HCT116 (cell line): ENCODE measurements around the gene CLCN5. TPM values are rescaled to one million over a fixed set of nuclear protein-coding genes. Genes with fewer than 3 reads are reported as not detected.

Source experiments
- ATAC-seq: fragments of 200-7000 bp; cut with Tn5 transposase; 2 replicates; pipeline ENCODE4 v1.9.1; 2020; ENCODE audit warnings: mild to moderate bottlenecking, moderate library complexity
- BruUV-seq: library from RNA; stranded (reverse); fragments of 400-500 nt; replicated peaks from 2 replicates; lab custom pipeline; 2021; lab: Mats Ljungman, UMichigan
- CTCF ChIA-PET: fragments of 300-600 bp; sonication (Branson Sonifier 250); formaldehyde crosslinking; loops from one replicate; lab custom pipeline; 2021; ENCODE audit warnings: antibody characterized with exemption; lab: Charles Lee
- POLR2A ChIA-PET: fragments of 300-600, 350-600 bp; sonication (Branson Sonifier 250); formaldehyde crosslinking; loops from one replicate; lab custom pipeline; 2021; ENCODE audit warnings: antibody characterized with exemption; lab: Charles Lee
- RAD21 ChIA-PET, 2 experiments: fragments of 300-600 bp; sonication (Branson Sonifier 250); formaldehyde crosslinking; loops; one replicate each; lab custom pipeline; 2023; ENCODE audit warnings: low total read pairs in 2 of 2; ENCODE audit not compliant: uncharacterized antibody in 2 of 2, unreplicated experiment in 2 of 2, low non-redundant PET in 1 of 2; lab: Charles Lee
- DNase-seq: peaks from one replicate; pipeline ENCODE4 v3.0.0-alpha.2; 2010; ENCODE audit warnings: low read depth, low spot score
- H2AFZ ChIP-seq: fragments of 200-600 bp; shearing (Covaris generic), sonication (generic); 2 replicates; pipeline ENCODE4 v1.6.1; 2017; ENCODE audit warnings: low read depth, mixed run types, mixed read lengths, antibody characterized with exemption, low read length; ENCODE audit not compliant: poor library complexity, severe bottlenecking
- H3K27ac ChIP-seq: 2 replicates; pipeline ENCODE4 v1.5.1; 2012; ENCODE audit warnings: low read depth, low read length
- H3K27me3 ChIP-seq: fragments of 200-600 bp; sonication (generic); 2 replicates; pipeline ENCODE4 v1.6.1; 2016; ENCODE audit warnings: mixed run types, low read length, mixed read lengths; ENCODE audit not compliant: insufficient read depth
- H3K36me3 ChIP-seq, 2 experiments: fragments of 200-500 bp in 1 of 2; fragments of 200-600 bp in 1 of 2; sonication (Bioruptor generic) in 1 of 2; sonication (generic) in 1 of 2; 2 replicates each; pipeline versions ENCODE4 v1.5.1 to v1.6.1; 2014 to 2016; ENCODE audit warnings: low read length in 2 of 2, inconsistent platforms in 1 of 2, mixed read lengths in 1 of 2, mixed run types in 1 of 2; ENCODE audit not compliant: insufficient read depth in 2 of 2, control insufficient read depth in 1 of 2
- H3K4me1 ChIP-seq, 2 experiments: fragments of 200-600 bp in 1 of 2; sonication (generic) in 1 of 2; 2 replicates each; pipeline versions ENCODE4 v1.5.1 to v1.6.1; 2012 to 2017; ENCODE audit warnings: low read length in 2 of 2, inconsistent platforms in 1 of 2, mild to moderate bottlenecking in 1 of 2, mixed read lengths in 1 of 2, mixed run types in 1 of 2, moderate library complexity in 1 of 2; ENCODE audit not compliant: insufficient read depth in 2 of 2, control insufficient read depth in 1 of 2
- H3K4me2 ChIP-seq: fragments of 200-600 bp; sonication (generic); 2 replicates; pipeline ENCODE4 v1.6.1; 2017; ENCODE audit warnings: mixed run types, low read length, mixed read lengths
- H3K4me3 ChIP-seq, 2 experiments: fragments of 200-600 bp in 1 of 2; sonication (generic) in 1 of 2; replicated peaks in 1 of 2; 2 replicates each; pipeline ENCODE4 v1.5.1; 2011 to 2016; ENCODE audit warnings: low read length in 2 of 2, control low read depth in 1 of 2, low read depth in 1 of 2, mild to moderate bottlenecking in 1 of 2, mixed read lengths in 1 of 2, mixed run types in 1 of 2
- H3K79me2 ChIP-seq: fragments of 200-600 bp; sonication (generic); 2 replicates; pipeline ENCODE4 v1.6.1; 2017; ENCODE audit warnings: mild to moderate bottlenecking, mixed run types, low read length, moderate library complexity, mixed read lengths; ENCODE audit not compliant: insufficient read depth
- H3K9ac ChIP-seq: fragments of 200-600 bp; sonication (generic); 2 replicates; pipeline ENCODE4 v1.6.1; 2016; ENCODE audit warnings: low read length, mixed read lengths
- H3K9me2 ChIP-seq: fragments of 200-600 bp; sonication (generic), shearing (Covaris generic); 2 replicates; pipeline ENCODE4 v1.6.1; 2017; ENCODE audit warnings: mixed run types, mild to moderate bottlenecking, moderate library complexity; ENCODE audit not compliant: insufficient read depth
- H3K9me3 ChIP-seq, 2 experiments: fragments of 200-500 bp in 1 of 2; fragments of 200-600 bp in 1 of 2; sonication (Bioruptor generic) in 1 of 2; sonication (generic) in 1 of 2; 2 replicates each; pipeline ENCODE4 v1.6.1; 2014 to 2017; ENCODE audit warnings: low read length in 2 of 2, mixed read lengths in 2 of 2, inconsistent platforms in 1 of 2, low read depth in 1 of 2, mild to moderate bottlenecking in 1 of 2, mixed run types in 1 of 2, moderate library complexity in 1 of 2; ENCODE audit not compliant: control insufficient read depth in 1 of 2, insufficient read depth in 1 of 2
- H4K20me1 ChIP-seq: fragments of 200-600 bp; sonication (generic), shearing (Covaris generic); 2 replicates; pipeline ENCODE4 v1.6.1; 2017; ENCODE audit warnings: mixed run types, mild to moderate bottlenecking, moderate library complexity; ENCODE audit not compliant: insufficient read depth
- CEBPB ChIP-seq: IDR thresholded peaks from 2 replicates; pipeline ENCODE4 v1.6.1; 2012; ENCODE audit warnings: low read depth
- ELF1 ChIP-seq: IDR thresholded peaks from 2 replicates; pipeline ENCODE4 v1.6.1; 2012; ENCODE audit warnings: low read depth, borderline replicate concordance
- EZH2phosphoT487 ChIP-seq: fragments of 200-600 bp; IDR thresholded peaks from 2 replicates; pipeline ENCODE4 v1.6.1; 2018; ENCODE audit warnings: antibody characterized with exemption, borderline replicate concordance
- FOSL1 ChIP-seq: IDR thresholded peaks from 2 replicates; pipeline ENCODE4 v1.6.1; 2012; ENCODE audit warnings: low read depth
- JUND ChIP-seq: IDR thresholded peaks from 2 replicates; pipeline ENCODE4 v1.6.1; 2012
- POLR2AphosphoS5 ChIP-seq: IDR thresholded peaks from 2 replicates; pipeline ENCODE4 v1.6.1; 2011; ENCODE audit warnings: mild to moderate bottlenecking, low read depth, low read length, moderate library complexity
- RAD21 ChIP-seq: IDR thresholded peaks from 2 replicates; pipeline ENCODE4 v1.6.1; 2012; ENCODE audit warnings: low read depth, mild to moderate bottlenecking
- SP1 ChIP-seq: IDR thresholded peaks from 2 replicates; pipeline ENCODE4 v1.6.1; 2012; ENCODE audit warnings: low read depth
- ZFX ChIP-seq: fragments of 450-650 bp; IDR thresholded peaks from 2 replicates; pipeline ENCODE4 v1.6.1; 2017
- ZNF274 ChIP-seq: fragments of 200-500 bp; sonication (Bioruptor generic); IDR thresholded peaks from 2 replicates; pipeline ENCODE4 v1.6.1; 2014; ENCODE audit warnings: mild to moderate bottlenecking, low read depth, low read length, inconsistent platforms
- intact Hi-C: fragments of 100-400 bp; cut with micrococcal nuclease; formaldehyde crosslinking; loops from 2 replicates; pipeline ENCODE4 v1.10.0; 2022
- total RNA-seq: library from RNA; stranded (reverse); gene quantifications from one replicate; pipeline ENCODE4 v1.2.1, GENCODE V29; 2021; ENCODE audit not compliant: unreplicated experiment
- TF ChIP-seq, protein P1 (sequence below): IDR thresholded peaks from 2 replicates; pipeline ENCODE4 v1.6.1; 2012; ENCODE audit warnings: low read depth
- TF ChIP-seq, protein P2 (sequence below): IDR thresholded peaks from 2 replicates; pipeline ENCODE4 v1.6.1; 2012

The CLCN5 gene
- total RNA-seq, 1 experiment from 2014 or later, result 6.1 TPM

- no peak for ATAC-seq
- ChIA-PET RAD21 (no interaction called here), POLR2A (no interaction called here), CTCF (no interaction called here)
- H3K27me3 ChIP-seq, result no peaks in the 10 kb centered on the region
- no peak overlapping the region for H3K9ac ChIP-seq
- no peak overlapping the region for H3K4me2 ChIP-seq
- no peaks in the 10 kb centered on the region for H3K4me1 ChIP-seq
- BruUV-seq, result no TSS peak
- DNase-seq, result no peak
- no peak overlapping the region for H3K4me3 ChIP-seq
- no peak overlapping the region for H3K27ac ChIP-seq
- TF ChIP-seq ZFX, result no peak
- TF ChIP-seq RAD21, result no peak
- no peak for TF ChIP-seq JUND
- TF ChIP-seq FOSL1, result no peak
- TF ChIP-seq EZH2phosphoT487, result no peak
- no peak for TF ChIP-seq SP1
- TF ChIP-seq CEBPB, result no peak
- TF ChIP-seq, protein P1, sequence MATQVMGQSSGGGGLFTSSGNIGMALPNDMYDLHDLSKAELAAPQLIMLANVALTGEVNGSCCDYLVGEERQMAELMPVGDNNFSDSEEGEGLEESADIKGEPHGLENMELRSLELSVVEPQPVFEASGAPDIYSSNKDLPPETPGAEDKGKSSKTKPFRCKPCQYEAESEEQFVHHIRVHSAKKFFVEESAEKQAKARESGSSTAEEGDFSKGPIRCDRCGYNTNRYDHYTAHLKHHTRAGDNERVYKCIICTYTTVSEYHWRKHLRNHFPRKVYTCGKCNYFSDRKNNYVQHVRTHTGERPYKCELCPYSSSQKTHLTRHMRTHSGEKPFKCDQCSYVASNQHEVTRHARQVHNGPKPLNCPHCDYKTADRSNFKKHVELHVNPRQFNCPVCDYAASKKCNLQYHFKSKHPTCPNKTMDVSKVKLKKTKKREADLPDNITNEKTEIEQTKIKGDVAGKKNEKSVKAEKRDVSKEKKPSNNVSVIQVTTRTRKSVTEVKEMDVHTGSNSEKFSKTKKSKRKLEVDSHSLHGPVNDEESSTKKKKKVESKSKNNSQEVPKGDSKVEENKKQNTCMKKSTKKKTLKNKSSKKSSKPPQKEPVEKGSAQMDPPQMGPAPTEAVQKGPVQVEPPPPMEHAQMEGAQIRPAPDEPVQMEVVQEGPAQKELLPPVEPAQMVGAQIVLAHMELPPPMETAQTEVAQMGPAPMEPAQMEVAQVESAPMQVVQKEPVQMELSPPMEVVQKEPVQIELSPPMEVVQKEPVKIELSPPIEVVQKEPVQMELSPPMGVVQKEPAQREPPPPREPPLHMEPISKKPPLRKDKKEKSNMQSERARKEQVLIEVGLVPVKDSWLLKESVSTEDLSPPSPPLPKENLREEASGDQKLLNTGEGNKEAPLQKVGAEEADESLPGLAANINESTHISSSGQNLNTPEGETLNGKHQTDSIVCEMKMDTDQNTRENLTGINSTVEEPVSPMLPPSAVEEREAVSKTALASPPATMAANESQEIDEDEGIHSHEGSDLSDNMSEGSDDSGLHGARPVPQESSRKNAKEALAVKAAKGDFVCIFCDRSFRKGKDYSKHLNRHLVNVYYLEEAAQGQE, result no peak
- no peak for TF ChIP-seq ELF1
- no peak for TF ChIP-seq ZNF274
- TF ChIP-seq, protein P2, sequence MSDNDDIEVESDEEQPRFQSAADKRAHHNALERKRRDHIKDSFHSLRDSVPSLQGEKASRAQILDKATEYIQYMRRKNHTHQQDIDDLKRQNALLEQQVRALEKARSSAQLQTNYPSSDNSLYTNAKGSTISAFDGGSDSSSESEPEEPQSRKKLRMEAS, result no peak
- no peak for TF ChIP-seq POLR2AphosphoS5
- H3K9me3 ChIP-seq, result no peaks in the 10 kb centered on the region
- H3K9me2 ChIP-seq, result no peaks in the 10 kb centered on the region
- intact Hi-C loops, result no loop called here
- no peaks in the 10 kb centered on the region for H3K36me3 ChIP-seq
- no peaks in the 10 kb centered on the region for H4K20me1 ChIP-seq
- H2AFZ ChIP-seq, result no peak overlapping the region
- no peaks in the 10 kb centered on the region for H3K79me2 ChIP-seq
These were observed 149.1 kb downstream of the CLCN5 start for GRCh38 chrX:50071494-50071893.
